HG03442 (cell line): ENCODE measurements around the gene CRYBA1.

Experiments
- ATAC-seq: cut with Tn5 transposase; IDR thresholded peaks from one replicate; pipeline ENCODE4 v1.9.1; 2021; ENCODE audit warnings: mild to moderate bottlenecking, moderate library complexity; ENCODE audit not compliant: unreplicated experiment

Gene CRYBA1

DNA sequence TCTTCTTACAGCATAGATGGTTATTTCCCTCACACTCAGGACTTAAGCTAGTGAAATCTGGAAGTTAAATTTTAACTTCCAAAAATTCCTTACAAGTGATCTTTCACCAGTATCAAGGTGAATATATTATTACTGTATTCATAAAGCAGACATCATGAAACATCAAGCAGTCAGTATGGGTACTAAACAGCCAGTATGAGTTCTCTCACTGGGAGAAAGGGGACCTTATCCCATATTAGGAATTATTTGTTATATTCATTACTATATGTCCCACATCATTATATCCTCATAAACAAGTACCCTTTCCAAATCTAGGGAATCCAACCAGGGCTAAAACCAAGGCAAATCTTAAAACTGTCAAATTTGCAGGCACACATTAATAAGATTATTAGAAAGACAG lies 32.0 kb downstream of the CRYBA1 start:
- ATAC-seq: no peak

GRCh38 chr17:29279397-29280070 lies 32.9 kb downstream of the CRYBA1 start:
- ATAC-seq: no peak

DNA sequence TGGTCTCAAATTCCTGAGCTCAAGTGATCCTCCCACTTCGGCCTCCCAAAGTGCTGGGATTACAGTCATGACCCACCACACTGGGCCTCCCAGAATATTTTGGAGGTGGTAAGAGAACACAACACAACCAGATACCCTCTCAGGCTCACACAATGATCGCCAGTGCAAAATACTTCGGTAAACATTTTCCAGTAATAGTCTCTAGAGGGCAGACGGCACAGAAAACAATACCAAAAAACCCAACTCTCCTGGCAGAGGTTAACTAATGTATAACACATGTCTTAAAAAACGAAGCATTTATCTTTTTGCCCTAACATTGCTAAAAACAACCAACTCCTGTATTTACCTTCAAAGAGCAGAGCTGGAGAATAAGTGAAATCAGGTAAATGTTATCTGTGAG lies 36.8 kb downstream of the CRYBA1 start:
- ATAC-seq: no peak

DNA sequence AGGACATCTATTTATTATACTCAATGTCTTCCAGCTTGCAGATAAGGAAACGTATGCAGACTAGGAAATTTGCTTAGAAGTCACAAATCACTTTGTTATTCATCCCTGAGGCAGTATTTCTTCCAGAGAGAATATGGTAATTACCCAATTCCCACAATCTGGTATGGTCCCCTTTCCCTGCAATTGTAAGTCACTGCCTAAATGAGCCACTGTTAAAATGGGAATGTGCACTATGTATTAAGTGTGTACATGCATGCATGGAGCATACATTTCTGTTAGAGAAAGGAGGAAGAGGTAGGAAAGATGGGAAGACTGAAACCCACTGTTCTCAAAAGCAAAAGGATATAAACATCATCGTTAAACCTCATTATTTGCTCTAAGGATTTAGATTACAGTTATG lies 37.3 kb downstream of the CRYBA1 start:
- no peak for ATAC-seq

DNA sequence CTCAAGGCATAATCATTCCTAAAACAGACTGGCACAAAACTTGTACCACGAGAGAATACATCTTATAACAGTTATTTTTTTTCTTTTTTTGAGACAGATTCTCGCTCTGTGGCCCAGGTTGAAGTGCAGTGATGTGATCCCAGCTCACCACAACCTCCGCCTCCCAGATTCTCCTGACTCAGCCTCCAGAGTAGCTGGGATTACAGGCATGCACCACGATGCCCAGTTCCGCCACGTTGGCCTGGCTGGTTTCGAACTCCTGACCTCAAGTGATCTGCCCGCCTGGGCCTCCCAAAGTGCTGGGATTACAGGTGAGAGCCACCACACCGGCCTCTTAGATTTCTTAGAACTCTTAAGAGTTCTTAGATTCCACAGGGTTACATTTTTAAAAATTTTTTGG lies 43.2 kb downstream of the CRYBA1 start:
- ATAC-seq: no peak

GRCh38 chr17:29291163-29291752 lies 44.6 kb downstream of the CRYBA1 start:
- no peak for ATAC-seq

DNA sequence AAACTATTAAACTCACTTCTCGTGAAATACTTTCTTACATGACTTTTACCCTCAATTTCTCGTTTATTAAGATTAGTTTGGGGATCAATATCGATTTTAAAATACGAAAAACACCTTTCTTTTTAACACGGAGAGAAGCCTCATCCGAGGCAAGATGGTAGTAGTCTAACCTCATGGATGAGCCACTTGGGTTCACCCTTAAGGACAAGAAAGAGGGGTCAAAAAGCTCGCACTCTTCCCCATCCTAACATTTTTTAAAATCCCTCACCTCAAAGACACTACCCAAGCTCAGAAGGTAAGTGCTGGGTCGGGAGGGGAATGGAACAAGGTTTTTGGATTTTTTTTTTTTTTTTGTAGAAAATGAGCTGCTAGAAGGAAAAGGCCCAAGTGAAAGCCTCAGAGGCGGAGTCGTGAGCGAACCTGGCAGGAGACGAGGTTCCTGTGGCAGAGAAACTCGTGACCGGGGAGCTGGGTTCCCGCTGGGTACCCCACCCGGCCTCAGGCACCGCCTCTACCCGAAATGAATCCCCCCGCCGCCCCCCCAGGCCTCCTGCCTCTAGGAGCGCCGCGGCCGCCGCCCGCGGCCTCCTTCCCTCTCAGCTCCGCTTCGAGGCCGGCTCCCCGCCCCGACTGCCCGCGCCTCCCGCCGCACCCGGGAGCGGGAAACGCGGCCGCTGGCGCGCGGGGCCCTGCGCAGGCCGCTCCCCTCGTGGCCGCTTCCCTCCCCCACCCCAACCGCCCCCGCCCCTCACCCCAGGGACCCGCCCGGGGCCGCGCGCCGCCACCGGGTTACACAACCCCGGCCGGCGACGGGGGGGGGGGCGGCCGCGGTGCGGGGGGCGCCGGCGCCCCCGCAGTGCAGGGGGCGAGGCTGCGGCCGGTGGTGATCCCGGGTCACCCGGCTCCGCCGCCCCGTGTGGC lies 45.7 kb downstream of the CRYBA1 start:
- peak; percentile 14 for ATAC-seq

- peak; percentile 21 for ATAC-seq
These were observed 46.6 kb downstream of the CRYBA1 start for GRCh38 chr17:29292992-29293889.

GRCh38 chr17:29293890-29294579 lies 47.4 kb downstream of the CRYBA1 start, which contains the start of gene NUFIP2:
TSS of gene NUFIP2 (minus strand) at chr17:29294148. CDS start at chr17:29294059, 89 bp downstream.
- ATAC-seq: peak; percentile 76

DNA sequence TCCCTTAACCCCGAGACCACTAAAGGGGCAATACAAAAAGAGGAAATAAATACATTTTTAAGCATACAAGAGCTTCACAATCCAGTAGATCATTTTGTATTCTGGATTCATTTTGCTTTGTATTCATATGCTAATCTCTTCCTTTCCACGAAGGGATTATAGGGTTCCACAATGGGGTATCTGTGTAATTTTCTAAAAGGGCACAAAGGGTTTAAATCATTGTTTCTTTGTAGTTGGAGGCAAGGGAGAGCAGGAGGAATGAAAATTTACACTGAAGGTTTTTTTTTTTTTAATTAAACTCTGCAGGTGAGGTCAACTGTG lies 47.9 kb downstream of the CRYBA1 start:
- no peak for ATAC-seq

DNA sequence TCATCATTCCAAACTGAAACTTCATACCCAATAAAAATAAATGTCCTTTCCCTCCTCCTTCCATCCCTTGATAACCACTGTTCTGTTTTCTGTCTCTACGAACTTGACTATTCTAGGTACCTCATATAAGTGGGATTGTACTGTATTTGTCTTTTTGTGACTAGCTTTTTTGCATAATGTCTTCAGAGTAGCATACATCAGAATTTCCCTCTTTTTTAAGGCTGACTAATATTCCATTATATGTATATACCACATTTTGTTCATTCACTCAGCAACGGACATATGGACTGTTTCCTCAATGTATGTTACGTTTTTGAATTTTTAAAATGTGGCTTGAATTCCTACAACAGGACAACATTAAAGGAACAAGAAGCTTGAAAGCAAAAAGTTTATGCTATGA lies 48.8 kb downstream of the CRYBA1 start:
- ATAC-seq: no peak

DNA sequence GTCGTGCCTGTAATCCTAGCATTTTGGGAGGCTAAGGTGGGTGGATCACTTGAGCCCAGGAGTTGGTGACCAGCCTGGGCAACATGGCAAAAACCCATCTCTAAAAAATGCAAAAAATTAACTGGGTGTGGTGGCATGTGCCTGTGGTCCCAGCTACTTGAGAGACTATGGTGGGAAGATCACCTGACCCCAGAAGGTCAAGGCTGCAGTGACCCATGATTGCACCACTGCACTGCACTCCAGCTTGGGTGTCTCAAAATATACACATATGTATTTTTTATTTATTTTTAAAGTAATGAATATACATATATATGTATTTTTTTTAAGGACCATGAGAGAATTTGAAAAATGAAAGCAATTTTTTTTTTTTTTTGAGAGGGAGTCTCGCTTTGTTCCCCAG lies 52.4 kb downstream of the CRYBA1 start:
- ATAC-seq: no peak

GRCh38 chr17:29303386-29303785 lies 56.7 kb downstream of the CRYBA1 start:
- ATAC-seq: no peak
